HG02970 (cell line): ENCODE data around the gene BEND2.

Experiments
- ATAC-seq: cut with Tn5 transposase; IDR thresholded peaks from one replicate; pipeline ENCODE4 v1.9.1; 2021; ENCODE audit warnings: mild to moderate bottlenecking, moderate library complexity, moderate number of reproducible peaks; ENCODE audit not compliant: unreplicated experiment, low FRiP score

BEND2 gene

GRCh38 chrX:18146954-18147353 lies 73.7 kb downstream of the BEND2 start:
- ATAC-seq, result no peak

- ATAC-seq, result no peak
Observed at GRCh38 chrX:18146009-18146408, 74.7 kb downstream of the BEND2 start.

- ATAC-seq, result no peak
Observed at GRCh38 chrX:18136816-18137215, 83.9 kb downstream of the BEND2 start.

- no peak for ATAC-seq
Observed at GRCh38 chrX:18133605-18134004, 87.1 kb downstream of the BEND2 start.

GRCh38 chrX:18129690-18130089 lies 91.0 kb downstream of the BEND2 start:
- no peak for ATAC-seq

GRCh38 chrX:18126971-18127370 lies 93.7 kb downstream of the BEND2 start:
- no peak for ATAC-seq

- ATAC-seq, result no peak
Observed at GRCh38 chrX:18119856-18120255, 100.8 kb downstream of the BEND2 start.
